GM18498 (cell line): ENCODE results near the gene MIA.
"Not testable (repeated sequence)": the region's sequence is repeated elsewhere in the genome, so short reads cannot be mapped to it uniquely, and the experiment has no call there.

Experiments used
- ATAC-seq: cut with Tn5 transposase; IDR thresholded peaks from one replicate; pipeline ENCODE4 v1.9.1; 2021; ENCODE audit warnings: mild to moderate bottlenecking, moderate library complexity; ENCODE audit not compliant: unreplicated experiment

The MIA gene

DNA sequence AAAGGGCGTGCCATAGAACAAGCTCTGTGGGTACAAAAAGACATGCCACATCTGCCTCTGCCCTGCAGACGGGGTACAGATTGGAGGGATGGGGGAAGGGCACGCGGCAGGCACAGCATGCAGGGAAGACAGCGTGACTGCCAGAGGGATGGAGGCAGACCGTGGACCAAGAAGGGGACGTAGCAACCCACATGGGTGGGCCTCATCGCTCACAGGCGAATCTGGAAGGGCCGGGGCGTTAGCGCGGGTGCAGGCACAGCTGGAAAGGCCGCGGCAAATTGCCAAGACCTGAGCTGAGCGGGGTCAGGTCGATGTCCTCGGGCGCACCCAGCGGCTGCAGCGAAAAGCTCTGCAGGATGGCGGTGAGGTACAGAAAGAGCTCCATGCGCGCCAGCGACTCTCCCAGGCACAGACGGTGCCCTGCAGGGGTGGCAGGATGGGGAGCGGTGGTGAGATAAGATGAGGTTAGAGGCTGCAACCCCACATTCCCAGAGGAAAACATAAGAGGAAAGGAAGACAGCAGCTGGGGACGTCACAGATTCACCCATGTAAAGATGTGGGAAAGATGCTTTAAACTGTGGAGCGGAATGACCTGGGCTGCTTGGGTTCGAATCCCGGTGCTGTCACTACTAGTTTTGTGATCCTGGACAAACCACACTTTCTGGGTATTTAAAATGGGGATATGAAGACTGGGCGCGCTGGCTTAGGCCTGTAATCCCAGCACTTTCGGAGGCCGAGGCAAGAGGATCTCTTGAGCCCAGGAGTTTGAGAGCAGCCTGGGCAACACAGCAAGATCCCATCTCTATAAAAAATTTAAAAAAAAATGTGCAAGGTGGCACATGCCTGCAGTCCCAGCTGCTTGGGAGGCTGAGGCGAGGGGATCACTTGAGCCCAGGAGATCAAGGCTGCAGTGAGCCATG, 43.4 kb downstream of the MIA start:
- ATAC-seq: peak; percentile 74

DNA sequence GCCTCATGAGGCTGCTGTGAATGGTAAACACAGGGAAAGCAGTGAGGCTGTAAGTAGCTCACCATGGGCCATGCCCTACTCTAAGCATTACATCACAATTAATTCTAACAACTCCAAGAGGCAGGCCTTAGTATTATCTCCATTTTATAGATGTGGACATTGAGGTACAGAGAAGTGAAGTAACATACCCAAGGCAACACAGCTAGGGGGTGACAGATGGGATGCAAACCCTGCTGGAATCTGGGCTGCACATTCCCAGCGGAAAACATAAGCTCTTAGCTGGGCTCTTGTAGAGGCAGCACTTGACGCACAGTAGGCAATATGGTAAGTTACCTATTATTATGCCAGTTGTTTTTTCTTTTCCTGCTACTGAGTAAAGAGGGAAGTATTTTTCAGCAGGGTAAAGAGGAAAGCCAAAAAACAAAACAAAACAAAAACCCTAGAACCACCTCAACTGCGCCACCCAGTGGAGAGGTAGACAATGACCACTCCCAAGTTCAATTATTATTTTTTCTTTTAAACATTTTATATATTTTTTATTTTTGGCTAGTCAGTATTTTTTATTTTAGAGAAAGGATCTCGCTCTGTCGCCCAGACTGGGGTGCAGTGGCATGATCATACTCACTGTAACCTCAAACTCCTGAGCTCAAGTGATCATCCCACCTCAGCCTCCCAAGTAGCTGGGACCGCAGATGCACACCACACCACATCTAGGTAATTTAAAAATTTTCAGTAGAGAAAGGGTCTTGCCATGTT, 44.3 kb downstream of the MIA start:
- ATAC-seq: not testable (repeated sequence)

DNA sequence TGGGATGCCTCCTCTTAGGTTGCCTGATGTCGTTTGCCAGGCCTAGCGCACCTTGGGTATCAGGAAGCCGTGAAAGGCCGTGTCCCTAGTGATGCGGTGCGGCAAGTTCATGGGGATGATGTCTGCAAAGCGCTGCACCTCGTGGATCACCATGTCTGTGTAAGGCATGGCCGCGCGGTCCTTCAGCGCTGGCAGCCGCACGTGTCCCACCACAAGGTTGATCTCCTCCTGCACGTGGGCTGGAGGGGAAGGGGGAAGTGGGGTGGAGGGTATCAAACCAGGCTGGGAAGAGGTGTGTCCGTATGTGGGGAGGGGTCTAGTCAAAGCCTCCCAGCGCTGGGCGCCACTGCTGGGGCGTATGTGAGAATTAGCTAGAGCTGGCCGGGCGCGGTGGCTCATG, 46.8 kb downstream of the MIA start:
- ATAC-seq: no peak

DNA sequence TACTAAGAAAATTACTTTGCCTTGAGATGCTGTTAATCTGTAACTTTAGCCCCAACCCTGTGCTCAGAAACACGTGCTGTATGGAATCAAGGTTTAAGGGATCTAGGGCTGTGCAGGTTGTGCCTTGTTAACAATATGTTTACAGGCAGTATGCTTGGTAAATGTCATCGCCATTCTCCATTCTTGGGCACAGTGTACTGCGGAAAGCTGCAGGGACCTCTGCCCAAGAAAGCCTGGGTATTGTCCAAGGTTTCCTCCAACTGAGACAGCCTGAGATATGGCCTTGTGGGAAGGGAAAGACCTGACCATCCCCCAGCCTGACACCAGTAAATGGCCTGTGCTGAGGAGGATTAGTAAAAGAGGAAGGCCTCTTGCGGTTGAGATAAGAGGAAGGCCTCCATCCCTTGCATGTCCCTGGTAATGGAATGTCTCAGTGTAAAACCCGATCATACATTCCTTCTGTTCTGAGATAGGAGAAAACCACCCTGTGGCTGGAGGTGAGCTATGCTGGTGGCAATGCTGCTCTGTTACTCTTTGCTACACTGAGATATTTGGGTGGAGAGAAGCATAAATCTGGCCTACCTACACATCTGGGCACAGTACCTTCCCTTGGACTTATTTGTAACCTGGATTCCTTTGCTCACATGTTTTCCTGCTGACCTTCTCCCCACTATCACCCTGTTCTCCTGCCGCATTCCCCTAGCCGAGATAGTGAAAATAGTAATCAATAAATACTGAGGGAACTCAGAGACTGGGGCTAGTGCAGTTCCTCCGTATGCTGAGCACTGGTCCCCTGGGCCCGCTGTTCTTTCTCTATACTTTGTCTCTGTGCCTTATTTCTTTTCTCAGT, 47.6 kb downstream of the MIA start:
- not testable (repeated sequence) for ATAC-seq

DNA sequence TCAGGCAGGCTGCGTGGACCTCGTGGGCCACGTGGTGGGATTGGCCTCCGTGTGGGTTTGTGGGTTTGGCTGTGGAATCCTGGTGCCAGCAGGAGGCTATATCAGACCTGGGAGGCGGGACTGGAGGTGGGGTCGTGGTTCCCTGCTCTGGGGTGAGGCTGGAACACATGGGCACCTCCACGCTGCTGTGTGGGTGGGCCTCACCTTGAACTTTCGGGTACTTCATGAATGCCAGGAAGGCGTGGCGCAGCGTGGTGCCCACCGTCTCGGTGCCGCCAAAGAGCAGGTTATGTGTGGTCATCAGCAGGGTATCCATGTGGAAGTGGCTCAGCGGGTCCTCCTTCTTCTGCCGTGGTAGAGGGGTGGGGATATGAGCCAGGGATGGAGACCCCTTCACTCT, 49.6 kb downstream of the MIA start:
- not testable (repeated sequence) for ATAC-seq

DNA sequence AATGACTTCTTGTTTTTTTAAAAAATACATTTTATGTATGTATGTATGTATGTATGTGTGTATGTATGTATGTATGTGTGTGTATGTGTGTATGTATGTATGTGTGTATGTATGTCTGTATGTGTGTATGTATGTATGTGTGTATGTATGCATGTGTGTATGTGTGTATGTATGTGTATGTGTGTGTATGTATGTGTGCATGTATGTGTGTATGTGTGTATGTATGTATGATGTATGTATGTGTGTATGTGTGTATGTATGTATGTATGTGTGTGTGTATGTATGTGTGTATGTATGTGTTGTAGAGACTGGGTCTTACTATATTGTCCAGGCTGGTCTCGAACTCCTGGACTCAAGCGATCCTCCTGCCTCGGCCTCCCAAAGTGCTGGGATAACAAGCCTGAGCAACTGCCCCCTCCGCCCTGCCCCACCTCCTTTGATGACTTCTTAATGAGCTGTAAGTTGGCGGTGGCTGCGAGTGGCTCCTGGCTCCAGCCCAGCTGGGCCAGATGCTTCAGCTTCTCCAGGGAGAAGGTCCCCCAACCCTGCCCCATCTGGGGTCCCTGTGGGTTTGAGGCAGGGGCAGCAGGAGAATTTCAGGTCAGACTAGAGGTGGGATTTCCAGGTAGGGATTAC, 50.3 kb downstream of the MIA start:
- not testable (repeated sequence) for ATAC-seq

DNA sequence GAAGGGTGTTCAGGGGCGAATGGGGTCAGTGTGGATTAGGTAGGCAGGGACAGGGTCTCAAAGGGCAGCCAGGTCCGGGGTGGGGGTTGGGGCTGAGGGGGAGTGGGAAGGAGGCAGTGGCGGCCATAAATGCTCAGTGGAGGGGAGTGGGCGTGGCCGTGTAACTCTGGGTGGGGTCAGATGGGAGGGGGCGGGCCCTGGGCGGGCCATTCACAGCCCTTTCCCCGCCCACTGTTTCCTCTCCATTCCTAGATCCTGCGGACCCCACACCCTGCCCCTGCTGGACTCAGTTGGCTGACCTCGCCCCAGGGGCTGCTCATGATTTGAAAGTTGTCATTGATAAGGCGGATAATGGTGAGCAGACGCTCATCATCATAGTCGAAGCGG, 51.0 kb downstream of the MIA start:
- ATAC-seq: not testable (repeated sequence)

DNA sequence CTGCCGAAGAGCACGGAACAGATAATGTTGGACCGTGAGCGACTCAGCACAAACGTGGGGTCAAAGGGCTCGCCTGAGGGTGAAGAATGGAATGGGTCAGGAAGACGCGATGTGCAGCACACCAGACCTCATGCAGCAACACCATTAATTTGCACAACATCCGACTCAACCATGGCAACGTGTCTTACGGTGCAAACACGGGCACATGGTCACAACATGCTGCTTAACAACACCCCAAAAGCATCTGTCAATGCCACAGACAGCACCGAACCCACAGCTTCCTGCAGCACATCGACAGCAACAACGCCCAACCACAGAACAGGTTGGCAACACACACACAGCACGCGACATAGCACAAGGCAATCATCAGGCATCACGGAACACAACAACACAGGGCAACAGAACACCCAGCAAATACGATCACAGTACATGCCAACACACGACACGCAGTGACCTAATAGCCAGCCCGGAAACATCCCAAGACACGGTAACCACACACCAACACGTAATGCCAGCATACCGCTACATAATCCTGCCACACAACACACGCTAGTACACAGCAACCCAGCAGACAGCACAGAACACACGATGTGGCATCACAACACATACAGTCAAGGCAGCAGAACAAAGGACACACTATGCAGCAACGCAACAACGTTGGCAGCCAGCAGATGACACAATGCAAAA, 51.5 kb downstream of the MIA start:
- ATAC-seq: not testable (repeated sequence)
